ENCODE results near the gene TMEM213.

TMEM213 gene, protein sequence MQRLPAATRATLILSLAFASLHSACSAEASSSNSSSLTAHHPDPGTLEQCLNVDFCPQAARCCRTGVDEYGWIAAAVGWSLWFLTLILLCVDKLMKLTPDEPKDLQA

DNA sequence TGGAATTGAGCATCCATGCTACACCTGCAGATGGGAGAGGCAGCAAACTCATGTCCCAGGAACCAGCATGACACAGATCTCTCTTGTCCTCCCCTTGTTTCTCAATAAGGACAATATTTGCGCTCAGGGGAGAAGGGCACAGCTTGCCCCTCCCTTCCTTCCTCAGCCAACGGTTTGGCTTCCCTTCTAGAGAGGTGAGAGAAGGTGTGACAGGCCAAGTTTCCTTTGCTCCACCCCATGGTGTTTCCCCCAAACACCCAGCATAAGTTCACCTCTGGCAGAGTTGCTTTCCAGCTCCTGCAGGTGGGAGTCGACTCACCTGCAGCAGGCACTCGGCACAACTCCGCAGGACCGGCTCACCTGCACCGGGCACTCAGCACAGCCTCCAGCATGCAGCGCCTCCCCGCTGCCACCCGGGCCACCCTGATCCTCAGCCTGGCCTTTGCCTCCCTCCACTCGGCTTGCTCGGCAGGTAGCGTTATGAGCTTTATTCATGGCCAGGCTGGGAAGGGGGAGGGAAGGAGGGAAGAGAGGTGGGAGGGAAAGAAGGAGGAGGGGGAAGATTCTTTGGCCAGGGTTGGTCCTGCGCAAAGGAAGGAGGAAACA is at the start of gene TMEM213, which contains the start of gene ATP6V0A4:
TMEM213 (plus strand) TSS at position 280 of the 606 bp plus-strand sequence; CDS start at position 391, 111 bp downstream.
ATP6V0A4 (minus strand) TSS at position 482 of the 606 bp plus-strand sequence. CDS start 26,949 bp downstream, outside the sequence.
- peak; percentile 51 for DNase-seq (ENCODE audit: low read depth, low spot score)

DNA sequence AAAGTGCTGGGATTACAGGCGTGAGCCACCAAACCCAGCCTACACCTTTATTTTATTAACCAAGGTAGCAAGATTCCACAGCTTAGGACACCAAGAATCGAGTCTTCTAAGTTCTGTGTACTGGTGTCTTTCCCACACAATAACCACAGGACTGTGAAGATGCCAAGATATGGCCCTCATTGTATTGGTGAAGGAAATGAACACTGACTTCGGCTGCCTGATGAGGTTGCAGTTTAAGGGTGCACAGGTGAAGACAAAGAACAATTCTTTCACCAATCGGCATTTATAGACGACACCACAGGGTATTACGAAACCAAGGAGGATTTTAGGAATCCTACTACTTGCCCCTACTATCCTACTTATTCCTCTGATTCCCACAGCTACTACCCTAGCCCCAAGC is 49.1 kb upstream of the TMEM213 start:
- DNase-seq (ENCODE audit: low read depth, low spot score) = no peak

DNA sequence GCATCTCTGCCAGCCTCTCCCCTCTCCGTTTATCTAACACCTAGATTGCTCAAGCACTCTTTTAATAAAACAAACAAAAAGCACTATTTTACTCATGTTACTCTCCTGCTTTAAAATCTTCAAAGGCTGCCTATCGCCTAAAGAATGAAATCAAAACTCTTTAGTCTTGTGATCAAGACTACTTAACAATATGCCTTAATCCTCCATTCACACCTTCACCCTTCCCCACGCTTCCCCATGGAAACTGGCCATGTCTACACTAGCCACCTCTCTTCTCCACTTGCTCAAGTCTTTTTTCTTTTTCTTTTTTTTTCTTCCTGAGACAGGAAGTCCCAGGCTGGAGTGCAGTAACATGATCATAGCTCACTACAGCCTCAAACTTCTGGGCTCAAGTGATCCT is 47.8 kb upstream of the TMEM213 start:
- DNase-seq (ENCODE audit: low read depth, low spot score) = no peak

DNA sequence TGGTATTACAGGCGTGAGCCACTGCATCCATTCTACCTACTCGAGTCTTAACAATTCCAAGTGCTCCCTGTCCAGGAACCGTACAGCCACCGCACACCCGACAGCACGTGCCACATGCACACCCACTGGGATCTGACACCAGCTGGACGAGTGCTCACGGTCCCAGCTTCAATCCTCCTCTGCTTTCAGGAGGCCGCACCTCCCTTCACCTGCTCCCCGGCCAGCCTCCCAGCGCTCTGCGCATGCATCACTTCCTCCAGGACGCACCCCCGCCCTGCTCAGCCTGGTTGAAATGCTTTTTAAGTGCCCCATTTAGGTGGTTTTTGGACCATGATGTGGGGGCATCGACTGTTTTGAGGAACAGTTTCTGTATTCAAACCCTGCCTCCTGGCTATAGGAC is 47.3 kb upstream of the TMEM213 start:
- no peak for DNase-seq (ENCODE audit: low read depth, low spot score)

DNA sequence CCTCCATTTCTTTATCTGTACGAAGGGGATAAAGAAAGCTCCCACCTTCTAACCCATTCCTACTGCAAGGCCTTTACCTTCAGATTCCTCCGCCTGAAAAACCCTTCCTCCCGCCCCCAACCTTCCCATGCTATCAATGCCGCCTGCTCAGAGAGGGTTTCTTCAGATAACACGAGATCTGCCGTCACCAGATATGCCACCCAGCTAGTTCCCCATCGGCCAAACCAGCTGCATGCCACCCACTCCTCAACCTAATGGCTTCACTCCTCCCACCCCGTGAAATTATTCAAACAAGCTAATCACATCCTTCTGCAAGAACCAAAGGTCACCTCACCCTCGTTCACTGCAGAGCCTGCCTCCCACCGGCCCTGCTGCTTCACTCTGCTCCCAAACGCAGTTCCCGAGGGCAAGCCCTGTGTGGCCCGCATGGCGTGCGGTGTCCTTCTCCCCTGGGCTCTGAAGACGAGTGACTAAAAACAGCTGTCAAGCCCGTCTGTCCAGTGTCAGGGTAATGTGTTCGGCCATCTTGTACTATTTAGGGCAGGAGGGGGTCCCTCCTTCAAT is 46.8 kb upstream of the TMEM213 start:
- no peak for DNase-seq (ENCODE audit: low read depth, low spot score)

DNA sequence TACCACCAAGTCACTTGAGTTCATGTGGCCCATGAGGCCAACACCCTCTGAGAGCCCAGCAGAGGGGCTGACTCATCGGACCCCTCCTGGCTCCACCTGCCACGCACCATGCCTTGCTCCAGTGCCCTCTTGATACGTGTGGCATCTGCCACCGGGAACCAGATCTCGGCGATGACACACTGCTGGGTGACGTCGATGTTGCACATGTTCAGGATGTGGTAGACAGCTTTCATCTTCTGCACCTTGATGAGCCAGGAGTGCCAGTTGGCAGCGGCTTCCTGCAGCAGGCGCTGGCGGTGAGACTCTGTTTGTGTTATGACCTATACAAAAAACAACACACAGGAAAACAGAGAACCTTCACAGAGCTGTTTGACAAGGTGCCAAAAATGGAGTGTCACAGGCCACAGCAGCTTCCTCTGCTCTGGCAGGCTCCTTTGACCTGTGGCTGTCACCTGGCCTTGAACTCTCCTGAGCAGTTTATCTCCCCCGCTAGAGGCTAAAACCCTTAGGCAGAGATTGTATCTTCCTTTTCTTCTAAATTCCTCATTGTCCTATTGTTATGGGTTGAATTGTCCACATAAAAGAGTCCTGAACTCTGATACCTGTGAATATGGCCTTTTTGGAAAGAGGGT is 45.2 kb upstream of the TMEM213 start:
- peak; percentile 79 for DNase-seq (ENCODE audit: low read depth, low spot score)

DNA sequence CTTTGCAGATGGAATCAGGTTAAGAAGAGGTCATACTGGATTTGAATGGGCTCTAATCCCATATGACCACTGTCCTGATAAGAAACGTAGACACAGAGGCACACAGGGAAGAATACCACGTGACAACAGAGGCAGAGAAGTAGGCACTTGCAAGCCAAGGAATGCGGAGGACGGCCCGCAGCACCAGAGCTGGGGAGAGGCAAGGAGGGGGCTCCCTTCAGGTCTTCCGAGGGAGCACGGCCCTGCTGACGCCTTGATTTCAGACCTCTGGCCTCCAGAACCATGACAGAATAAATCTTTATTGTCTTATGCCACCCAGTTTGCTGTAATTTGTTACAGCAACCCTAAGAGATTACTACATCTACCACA is 44.7 kb upstream of the TMEM213 start:
- peak; percentile 76 for DNase-seq (ENCODE audit: low read depth, low spot score)

DNA sequence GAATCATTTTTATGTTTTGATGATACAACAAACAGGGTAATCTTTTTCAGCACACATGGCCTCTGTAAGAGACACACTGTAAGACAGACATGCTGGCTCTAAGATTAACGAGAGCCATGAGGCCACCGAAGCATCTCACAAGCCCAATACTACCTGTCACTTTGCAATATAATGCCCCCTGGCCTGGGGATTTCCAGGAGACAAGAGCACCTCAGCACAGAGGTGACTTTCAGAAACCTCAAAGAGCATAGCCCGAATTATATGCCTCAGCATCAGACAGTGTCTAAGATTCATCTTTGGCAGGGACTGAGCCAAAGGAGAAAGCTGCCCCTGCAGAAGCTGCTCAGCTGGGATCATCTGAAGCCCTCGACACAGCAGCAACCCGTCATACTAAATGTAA is 44.2 kb upstream of the TMEM213 start:
- no peak for DNase-seq (ENCODE audit: low read depth, low spot score)

DNA sequence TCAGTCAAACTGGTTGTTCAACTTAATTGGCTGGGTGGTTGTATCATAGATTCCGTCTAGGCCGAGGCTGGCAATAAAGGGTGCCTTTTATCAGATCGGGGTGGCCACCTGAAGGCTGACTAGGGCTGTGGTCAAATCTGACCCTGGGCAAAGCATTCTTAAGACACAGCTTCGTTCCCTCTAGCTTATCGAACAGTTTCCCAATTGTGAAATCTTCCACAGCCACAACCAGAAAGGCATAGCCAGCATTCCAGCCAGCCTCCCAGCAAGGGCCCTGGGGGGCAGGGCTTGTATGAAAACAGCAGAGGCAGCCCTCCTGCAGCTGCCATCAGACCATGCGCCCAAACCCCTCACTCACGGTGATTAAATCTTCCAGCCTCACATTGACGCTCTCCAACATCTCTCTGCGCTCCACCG is 42.5 kb upstream of the TMEM213 start:
- peak; percentile 89 for DNase-seq (ENCODE audit: low read depth, low spot score)

DNA sequence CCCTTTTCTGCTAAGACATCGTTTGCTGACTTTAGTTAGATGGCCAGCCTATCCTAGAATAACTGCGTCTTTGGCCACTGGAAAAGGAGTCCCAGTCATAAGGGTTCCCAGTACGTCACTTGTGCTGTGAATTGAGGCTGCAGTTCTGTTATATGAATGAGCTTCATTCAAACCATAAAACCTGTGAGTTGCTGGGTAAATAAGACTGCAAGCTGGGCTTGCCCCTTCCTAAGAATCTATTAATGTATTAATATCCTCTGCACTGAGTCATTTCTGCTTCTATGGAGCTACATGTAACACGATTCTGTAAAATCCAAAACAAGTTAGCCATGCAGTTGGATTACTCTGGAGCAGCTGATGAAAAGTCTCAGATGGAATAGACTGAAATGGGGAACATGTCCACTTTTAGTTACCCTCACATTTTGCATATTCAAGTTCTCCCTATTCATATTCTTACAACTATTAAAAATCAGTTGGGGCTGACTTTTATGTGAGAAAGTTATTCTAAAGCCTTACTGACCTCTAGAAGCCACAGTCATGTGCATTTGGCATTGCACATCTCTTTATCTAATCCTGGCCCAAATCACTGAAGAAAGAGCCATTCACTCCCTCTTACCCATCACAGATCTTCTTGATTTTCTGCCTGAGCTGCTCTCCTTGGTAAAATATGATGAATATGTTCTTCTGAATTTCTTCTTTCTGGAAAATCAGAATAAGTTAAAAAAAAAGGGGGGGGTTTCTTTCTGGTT is 41.8 kb upstream of the TMEM213 start:
- DNase-seq (ENCODE audit: low read depth, low spot score) = no peak

DNA sequence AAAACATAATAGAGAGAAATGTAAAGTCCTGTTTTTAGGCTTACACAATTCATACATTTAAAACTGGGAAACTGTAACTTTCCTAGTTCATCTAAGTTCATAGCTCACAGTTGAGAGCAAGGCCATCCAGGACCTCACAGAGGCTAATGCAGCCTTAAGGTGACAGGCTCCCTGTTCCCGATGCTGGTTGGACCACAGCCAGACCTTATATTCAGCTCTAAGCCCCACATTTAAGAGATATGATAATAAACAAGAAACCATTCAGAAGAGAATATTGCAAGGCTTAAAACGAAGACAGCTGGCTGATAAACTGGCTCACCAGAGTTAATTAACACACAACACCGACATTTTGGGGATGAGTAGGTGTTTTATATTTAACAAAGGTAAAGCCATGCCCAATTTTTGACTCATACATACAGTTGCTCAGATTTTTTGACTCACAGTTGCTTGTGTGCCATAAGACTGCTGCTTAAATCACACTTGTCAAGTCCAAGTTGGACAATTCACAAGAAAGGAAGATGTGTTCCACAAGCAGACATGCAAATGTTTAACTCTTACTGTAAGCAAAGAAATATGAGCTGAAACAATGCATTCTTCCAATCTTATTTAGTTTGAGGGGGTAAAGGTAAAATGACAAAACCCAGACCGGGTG is 41.1 kb upstream of the TMEM213 start:
- DNase-seq (ENCODE audit: low read depth, low spot score) = no peak

DNA sequence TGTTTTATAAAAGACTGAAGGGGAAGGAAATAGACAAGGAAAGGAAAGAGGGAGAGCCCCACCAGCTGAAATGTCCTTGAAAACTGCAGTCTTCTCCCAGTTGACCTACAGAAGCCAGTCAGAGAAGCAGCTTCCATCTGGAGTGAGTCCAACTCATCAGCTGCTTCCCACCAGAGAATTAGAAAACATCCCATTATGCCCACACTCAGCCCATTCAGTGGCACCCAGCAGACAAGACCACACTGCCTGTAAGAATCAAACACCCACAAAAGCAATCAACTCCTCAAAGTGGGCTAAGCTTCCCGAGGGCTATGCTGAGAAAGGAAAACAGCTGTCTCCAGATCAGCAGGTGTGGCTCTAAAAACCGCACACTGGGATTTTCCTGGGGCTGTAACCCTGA is 29.6 kb upstream of the TMEM213 start:
- no peak for DNase-seq (ENCODE audit: low read depth, low spot score)

DNA sequence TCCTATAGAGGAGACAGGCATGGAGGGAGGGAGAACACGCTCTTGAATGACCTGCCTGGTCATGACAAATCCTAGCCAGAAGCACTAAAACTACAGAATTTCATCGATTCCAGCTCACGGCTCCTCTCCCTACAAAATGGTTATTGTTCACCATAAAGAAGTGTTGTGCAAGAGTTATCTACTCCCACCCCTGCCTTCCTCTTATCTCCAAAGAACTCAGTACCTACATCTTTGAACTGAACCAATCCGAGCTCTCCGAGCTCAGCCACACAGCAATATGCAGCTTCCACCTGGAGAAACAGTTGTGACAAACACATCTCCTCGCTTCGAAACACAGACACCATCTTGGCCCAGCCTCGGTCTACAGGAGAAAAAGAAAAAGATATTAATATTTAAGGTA is 26.9 kb upstream of the TMEM213 start:
- DNase-seq (ENCODE audit: low read depth, low spot score) = no peak

DNA sequence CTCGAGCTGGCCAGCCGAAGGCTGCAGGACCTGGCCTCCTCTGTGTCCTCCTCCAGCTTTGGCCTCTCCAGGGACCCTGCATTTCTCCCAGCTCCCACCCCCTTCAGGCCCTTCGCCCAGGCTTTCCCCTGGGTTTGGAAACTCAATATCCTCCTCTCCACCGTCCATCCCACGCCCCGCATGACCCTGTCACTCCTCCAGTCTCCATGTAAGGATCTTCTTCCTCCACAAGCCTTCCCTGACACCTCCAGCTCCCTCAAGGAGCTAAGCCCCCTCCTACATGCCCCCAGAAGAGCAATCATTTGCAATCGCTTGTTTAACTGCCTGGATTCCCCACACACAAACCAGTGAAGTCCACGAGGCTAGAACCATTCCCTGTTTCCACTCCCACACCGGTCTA is 24.6 kb upstream of the TMEM213 start:
- no peak for DNase-seq (ENCODE audit: low read depth, low spot score)

DNA sequence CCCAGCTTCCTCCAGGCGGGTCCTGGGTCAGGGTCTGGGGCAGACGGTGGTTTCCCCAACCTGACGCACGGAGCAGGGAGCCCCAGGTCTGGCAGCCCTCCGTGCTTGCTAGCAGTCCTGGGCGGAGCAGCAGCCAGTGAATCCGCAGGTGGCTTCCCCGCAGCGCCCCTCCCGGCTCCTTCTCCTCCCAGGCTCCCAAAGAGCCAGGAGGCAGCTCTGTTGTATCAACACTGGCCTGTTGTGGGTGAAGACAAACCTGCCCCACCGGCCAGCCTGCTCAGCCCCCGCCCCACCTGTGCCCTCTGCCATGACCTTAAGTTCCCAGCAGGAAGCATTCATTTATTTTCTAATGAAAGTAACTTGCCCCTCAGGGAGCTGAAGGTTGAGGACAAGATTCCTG is 24.0 kb upstream of the TMEM213 start:
- DNase-seq (ENCODE audit: low read depth, low spot score) = peak; percentile 97

DNA sequence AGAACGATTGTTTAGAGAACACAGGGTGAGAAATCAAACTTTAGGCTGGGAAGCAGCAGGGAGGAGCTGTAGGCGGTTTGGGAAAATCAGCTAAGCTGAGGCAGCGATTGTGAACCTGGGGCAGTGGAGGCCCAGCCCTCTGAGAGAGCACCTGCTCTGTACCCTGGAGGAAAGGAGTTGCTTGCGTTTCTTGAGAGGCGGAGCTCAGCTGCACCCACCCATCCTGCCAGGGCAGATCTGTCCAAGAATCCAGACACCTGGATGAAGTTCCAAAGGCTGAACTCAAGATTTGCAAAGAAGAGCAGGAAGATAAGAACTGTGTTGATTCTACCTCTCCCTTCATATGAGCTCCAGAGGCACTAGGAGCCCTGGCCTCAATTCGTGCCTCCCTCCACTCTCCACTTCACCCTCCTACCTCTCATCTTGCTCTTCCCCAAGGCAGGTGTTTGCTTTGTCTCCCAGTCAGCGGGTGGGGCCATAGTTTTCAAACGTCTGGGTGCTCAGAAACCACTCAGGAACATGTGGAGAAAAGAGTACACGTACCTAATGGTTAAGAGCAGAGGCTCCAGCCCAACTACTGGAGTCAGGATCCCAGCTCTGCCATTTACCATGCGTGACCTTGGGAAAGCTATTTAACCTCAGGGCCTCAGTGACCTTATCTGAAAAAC is 21.5 kb upstream of the TMEM213 start:
- DNase-seq (ENCODE audit: low read depth, low spot score) = peak; percentile 52

DNA sequence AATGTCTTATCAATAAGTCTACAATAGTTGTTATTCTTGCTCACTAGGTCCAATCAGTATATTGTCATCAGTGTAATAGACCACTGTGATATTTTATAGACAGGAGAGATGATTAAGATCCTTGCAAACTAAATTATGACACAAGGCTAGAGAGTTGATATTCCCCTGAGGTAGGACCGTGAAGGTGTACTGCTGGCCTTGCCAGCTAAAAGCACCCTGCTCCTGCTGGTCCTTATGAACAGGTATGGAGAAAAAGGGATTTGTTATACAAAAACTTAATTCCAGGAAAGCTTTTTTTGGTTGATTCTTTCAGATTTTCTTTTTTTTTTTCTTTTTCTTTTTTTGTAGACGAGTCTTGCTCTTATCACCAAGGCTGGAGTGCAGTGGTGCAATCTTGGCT is 16.8 kb upstream of the TMEM213 start:
- no peak for DNase-seq (ENCODE audit: low read depth, low spot score)

DNA sequence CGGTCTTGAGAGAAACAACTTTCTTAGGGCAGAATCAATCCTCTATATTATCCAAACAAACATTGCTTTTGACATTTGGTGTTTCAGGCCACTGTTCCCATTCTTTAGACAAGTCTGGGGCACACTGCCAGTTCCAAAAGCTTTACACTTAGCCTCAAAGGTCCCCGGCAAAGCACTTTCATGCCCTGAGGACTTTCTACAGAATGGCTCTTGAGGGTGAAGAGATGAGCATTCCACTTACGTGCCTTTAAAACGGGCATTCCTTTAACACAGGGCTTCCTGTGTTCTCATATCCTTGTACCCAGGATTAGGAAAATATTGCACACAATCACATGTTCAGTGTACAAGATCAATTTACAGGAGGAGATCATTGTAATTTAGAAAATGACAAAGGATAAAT is 13.1 kb upstream of the TMEM213 start:
- DNase-seq (ENCODE audit: low read depth, low spot score) = no peak

DNA sequence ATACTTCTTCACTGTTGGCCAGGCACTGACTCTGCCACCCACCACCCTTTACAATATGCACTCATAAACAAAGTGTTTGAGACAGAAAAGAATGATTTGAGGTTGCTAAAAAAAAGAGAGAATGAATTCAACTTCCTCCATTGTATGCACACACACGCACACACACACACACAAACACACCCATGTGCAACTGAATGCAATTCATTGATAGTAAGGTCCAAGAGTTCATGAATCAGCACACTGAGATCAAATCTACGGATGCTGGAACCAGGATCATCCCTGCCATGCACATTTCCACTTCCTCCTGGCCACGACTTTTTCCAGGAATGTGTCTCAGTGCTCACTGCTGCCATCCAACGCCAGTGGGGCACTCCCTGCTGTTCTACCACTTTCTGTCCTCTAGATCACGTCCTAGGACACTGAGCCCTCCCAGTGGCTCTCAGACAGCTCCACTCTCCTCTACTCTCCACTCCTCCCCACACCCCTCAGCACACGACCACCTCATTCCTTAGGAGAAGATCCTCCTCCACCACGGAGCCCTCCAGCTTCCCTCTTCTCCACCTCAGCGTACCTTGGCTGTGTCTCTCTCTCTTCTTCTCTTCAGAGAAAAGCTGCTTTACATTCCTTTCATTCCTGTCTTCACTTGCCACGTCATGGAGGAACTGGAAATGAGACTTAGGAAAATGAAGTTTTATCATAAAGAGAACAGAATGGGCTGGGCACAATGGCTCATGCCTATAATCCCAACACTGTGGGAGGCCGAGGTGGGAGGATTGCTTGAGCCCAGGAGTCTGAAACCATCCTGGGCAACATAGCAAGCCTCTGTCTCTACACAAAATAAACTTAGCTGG is 12.0 kb upstream of the TMEM213 start:
- DNase-seq (ENCODE audit: low read depth, low spot score) = peak; percentile 27

DNA sequence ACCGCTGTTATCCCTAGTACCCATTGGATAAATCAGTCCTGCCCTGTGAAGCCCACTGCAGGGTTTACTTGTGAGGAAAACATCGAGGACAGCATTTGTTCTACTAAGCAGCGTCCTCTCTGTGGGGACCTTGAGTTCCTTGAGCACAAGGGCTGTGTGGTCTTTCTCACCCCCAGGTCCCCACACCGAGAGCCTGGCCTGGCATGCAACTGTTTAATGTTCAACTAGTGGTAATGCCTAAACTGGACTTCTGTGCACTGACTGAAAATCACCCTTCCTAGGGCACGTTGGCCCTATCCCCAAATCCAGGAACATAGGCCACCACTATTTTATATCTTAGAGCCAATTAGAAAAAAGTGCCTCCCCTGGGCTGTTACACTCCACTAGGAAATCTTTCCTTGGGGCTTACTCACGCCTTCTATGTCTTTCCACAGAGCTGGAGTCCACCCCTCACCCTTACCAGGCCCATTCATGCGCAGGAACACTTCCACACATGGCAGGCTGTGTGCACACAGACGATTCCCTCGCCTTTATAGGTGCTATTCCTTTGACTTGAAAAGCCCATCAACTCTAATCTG is 1.7 kb upstream of the TMEM213 start:
- DNase-seq (ENCODE audit: low read depth, low spot score) = no peak
